Omental fat pad (tissue), 4 donors: ENCODE results near the gene SIPA1L3. TPM values are rescaled to one million over a fixed set of nuclear protein-coding genes. Genes with fewer than 3 reads are reported as not detected.
A peak's percentile ranks its signal among the peaks of the same experiment; 100 is the strongest.

Source experiments
- ATAC-seq: fragments of 150-250 bp; one replicate; pipeline ENCODE4 v1.9.1; 2016; ENCODE audit warnings: mild to moderate bottlenecking, moderate library complexity; ENCODE audit not compliant: low FRiP score
- DNase-seq: peaks from one replicate; pipeline ENCODE4 v3.0.0-alpha.2; 2019; ENCODE audit warnings: low spot score
- CTCF ChIP-seq, 3 donors: fragments of 450-650 bp; IDR thresholded peaks; one replicate each; pipeline ENCODE4 v1.5.1; 2016 to 2017; ENCODE audit warnings: antibody characterized with exemption in 3 of 3, mild to moderate bottlenecking in 3 of 3, moderate library complexity in 2 of 3
- total RNA-seq, 4 donors: library from RNA; depleted of rRNA; stranded (reverse); fragments of >200 nt; gene quantifications; one replicate each; pipeline ENCODE4 v1.1.0, GENCODE V29; 2016

SIPA1L3 gene
- total RNA-seq, 4 donors from 2014 or later = 8.9 to 14.7 (median 12.0) TPM

- ATAC-seq = no peak
- DNase-seq = no peak
- no peak for TF ChIP-seq CTCF (IDR thresholded peaks at IDR 0.05)
Observed at GRCh38 chr19:38164526-38164925, 257.5 kb downstream of the SIPA1L3 start.

GRCh38 chr19:38165335-38165734 is 258.3 kb downstream of the SIPA1L3 start:
- TF ChIP-seq CTCF (IDR thresholded peaks at IDR 0.05) = no peak
- DNase-seq (no peak), ATAC-seq (no peak)

- DNase-seq (no peak), ATAC-seq (no peak)
- TF ChIP-seq CTCF (IDR thresholded peaks at IDR 0.05) = no peak
Observed at GRCh38 chr19:38168637-38169036, 261.6 kb downstream of the SIPA1L3 start.

GRCh38 chr19:38170334-38170733 is 263.3 kb downstream of the SIPA1L3 start:
- DNase-seq = no peak
- no peak for ATAC-seq
- no peak for TF ChIP-seq CTCF (IDR thresholded peaks at IDR 0.05)

- ATAC-seq = no peak
- no peak for DNase-seq
- no peak for TF ChIP-seq CTCF (IDR thresholded peaks at IDR 0.05)
Observed at GRCh38 chr19:38172001-38172400, 265.0 kb downstream of the SIPA1L3 start.

GRCh38 chr19:38173291-38174041 is 266.5 kb downstream of the SIPA1L3 start:
- peak; percentile 68 for ATAC-seq
- no peak for TF ChIP-seq CTCF (IDR thresholded peaks at IDR 0.05)
- no peak for DNase-seq

- TF ChIP-seq CTCF (IDR thresholded peaks at IDR 0.05) = no peak
- DNase-seq (no peak), ATAC-seq (no peak)
Observed at GRCh38 chr19:38175422-38175821, 268.4 kb downstream of the SIPA1L3 start.
